Limb (tissue), 2 donors: ENCODE measurements around the gene AMH.

Source experiments
- DNase-seq, 2 donors: peaks; one replicate each; pipeline ENCODE4 v3.0.0-alpha.2; 2016; ENCODE audit errors: extremely low spot score in 2 of 2

The AMH gene

GRCh38 chr19:2221250-2221831 is 27.8 kb upstream of the AMH start:
- DNase-seq: no peak

GRCh38 chr19:2221918-2222317 is 27.2 kb upstream of the AMH start:
- DNase-seq: no peak

DNA sequence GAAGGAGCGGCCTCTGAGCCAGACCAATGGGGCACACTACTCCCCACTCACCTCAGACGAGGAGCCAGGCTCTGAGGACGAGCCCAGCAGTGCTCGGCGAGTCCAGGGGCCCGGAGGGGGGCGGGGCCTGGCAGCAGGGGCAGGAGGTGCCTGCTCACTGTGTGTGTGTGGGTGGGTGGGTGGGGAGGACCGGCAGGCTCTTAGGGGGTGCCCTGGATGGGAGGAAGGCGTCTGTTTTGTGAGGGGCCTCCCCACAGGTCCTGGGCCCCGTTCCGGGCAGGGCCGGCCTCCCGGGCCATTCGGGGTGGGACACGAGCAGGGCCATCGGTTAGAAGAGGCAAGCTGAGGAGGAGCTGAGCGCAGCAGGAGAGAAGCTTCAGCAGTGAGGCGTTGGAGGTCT is 25.7 kb upstream of the AMH start:
- no peak for DNase-seq

- no peak for DNase-seq
Measured at GRCh38 chr19:2223959-2224358, 25.2 kb upstream of the AMH start.

DNA sequence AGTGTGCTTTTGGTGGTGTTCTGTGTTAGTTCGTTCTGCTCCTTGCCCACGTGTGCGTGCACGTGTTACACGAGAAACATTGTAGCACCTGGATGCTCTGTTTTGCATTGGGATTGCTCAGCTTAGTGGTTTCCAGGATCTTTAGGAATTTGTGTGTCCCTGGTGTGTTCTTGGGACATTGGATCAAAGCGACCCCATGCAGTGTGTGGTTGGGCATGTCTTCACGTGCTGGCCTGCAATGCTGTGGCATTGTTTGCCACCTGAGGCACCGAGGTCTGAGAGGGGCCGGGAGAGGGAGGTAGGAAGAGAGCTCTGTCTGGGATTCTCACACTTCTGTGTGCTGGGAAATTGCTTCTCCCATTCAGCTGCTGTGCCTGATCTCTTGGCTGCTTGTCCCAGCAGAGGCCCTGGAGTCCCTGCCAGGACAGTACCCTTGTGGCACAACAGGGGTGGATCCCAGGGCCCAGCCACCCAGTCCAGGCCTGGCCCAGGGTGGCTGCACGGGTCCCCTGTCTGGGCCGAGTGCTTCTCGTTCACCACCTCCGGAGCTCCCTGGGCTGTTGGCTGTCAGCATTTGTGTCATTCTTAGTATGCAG is 24.3 kb upstream of the AMH start:
- no peak for DNase-seq

DNA sequence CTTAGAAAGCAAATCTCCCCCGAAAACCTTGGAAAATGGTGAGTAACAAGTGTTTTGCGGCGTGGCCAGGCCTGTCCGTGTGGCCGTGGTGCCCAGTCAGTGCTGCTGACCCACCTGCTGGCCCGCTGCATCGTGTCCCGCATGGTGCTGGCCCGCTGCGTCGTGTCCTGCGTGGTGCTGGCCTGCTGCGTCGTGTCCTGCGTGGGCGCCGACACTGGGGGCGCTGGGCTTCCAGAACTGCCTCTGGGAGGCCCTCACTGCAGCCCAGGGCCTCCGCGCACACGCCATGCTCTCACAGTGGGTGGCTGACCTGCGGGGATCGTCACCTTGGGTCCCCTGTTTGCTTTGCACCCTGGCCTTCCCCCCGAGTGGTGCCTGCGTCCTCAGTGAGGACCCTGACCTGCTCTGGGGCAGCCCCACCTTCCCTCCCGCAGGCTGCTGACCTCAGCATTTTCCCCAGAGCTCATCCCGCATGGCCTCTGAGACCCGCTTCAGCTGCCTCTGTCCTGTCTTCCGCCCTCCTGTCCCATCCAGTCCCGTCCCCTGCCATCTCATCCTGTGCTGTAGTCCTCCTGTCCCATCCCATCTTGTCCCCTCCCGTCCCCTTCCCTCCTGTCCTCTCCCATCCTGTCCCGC is 23.6 kb upstream of the AMH start:
- DNase-seq: no peak

GRCh38 chr19:2226051-2226839 is 22.9 kb upstream of the AMH start:
- DNase-seq: no peak

DNA sequence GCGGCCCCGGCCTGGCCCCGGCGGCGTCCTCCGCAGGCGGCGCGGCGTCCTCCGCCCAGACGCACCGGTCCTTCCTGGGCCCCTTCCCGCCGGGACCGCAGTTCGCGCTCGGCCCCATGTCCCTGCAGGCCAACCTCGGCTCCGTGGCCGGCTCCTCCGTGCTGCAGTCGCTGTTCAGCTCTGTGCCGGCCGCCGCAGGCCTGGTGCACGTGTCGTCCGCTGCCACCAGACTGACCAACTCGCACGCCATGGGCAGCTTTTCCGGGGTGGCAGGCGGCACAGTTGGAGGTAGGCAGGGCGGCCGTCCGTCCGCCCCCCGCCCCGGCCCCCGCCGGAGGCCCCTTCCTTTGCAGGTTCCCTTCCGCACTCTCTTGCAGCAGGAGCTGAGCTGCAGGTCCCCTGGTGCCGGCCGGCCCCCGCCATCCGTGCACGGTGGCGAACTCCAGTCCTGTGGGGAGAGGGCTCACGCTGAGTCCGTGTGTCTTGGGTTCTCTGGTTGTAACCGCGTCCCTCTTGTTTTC is 22.2 kb upstream of the AMH start:
- DNase-seq: no peak

- DNase-seq: no peak
Measured at GRCh38 chr19:2227415-2228156, 21.5 kb upstream of the AMH start.

DNA sequence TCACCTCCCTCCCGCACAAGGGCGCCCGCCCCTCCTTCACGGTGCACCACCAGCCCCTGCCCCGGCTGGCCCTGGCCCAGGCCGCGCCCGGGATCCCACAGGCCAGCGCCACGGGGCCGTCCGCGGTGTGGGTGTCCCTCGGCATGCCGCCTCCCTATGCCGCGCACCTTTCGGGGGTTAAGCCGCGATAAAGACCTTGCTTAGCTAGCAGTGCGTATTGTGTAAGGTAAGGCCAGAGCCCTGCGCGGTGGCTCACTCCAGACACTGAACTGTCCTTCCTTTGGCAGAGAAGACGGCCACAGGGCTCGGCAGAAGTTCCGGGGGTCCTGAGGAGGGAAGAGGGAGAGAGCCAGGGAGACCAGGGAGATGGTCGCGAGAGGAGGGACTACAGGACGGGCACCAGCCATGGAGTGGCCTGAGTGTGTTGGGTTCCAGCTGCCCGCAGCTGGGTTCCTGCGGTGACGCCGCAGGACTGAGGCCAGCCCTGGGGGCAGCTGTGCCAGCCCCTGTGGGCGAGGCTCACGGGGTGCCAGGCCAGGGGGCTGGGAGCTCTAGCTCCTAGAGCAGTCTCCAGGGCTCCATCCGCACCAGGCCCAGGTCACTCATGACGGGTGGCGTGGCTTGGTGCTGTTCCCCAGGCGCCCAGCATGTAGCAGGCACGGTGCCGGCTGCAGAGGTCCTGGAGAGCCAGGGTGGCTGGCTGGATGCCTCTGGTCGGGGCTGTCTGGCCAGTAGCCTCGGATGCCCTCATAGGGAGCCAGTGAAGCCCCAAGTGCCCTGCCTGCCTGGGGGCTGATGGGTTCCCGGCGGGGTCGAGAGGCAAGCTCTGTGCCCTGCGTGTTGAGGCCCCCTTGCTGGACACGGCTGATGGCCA is 20.7 kb upstream of the AMH start:
- no peak for DNase-seq

DNA sequence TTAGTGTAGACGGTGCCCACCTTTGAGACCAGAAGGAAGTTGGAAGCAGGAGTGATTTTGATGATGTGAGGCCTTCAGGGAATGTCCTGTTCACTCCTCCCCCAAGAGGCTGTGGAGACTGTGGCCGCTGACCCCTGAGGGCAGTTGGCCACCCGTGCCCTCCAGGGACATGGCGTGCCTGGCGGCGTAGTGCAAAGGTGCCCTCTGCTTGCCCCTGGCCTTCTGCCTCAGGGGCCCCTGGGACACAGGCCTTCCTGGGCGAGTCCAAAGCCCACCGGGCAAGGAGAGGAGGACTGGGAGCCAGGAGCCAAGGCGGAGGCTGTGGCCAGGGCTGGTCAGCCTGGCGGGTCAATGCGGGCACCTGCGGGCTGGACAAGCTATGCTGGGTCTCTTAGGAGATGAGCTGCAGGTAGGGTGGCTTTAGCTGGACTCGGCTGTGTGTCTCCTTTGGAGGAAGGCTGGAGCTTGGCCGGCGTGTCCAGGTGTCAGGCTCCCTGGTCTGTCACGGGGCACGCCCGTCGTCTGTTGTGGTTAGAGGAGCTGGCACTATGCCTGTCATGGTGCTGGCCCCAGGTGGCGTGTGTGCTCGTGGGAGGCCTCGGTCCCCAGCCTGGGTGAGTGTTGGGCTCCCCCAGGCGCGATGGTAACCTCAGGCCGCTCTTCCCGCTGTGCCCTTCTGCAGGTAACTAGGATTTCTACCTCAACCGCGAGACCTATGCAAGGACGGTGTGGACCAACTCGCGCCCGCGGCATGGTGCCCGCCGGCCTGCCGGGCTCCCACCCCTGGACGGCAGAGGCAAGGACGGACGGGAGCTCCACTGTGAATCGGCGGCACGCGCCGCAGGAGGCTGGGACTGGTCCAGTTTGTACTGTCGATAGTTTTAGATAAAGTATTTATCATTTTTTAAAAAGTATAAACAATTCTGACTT is 19.8 kb upstream of the AMH start:
- DNase-seq: no peak

GRCh38 chr19:2230033-2230531 is 19.0 kb upstream of the AMH start:
- no peak for DNase-seq

DNA sequence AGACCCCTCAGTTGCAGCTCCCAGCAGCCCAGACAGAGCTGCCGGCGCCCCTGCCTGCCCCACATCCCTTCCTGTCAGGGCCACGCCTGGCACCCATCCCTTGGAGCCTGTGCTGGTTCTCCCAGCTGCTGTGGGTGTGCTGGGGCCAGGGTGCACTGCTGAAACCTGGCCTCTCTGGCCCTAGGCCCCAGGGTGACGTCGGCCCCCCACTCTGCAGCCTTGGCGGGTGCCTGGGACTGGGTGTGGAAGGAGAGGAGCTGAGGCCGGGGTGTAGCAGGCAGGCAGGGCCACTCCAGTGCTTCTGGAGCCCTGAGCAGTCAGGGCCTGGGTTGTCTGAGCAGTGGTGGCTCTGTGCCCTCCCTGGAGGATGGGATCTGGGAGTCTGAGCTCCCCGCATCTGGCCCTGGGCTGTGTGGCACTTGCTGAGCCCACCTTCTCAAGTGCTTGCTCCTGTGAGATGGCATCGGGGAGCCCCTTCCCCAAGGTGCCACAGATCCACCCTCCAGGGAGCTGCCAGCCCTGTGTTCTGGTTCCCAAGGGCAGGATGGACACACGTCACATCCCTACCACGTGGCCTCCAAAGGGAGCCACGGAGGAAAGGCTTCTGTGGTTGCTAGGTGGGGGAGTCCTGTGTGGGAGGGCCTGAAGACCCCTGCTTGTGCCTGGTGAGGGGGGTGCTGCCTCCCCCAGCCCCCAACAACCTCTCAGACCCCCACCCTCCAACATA is 18.2 kb upstream of the AMH start:
- no peak for DNase-seq

GRCh38 chr19:2231621-2232221 is 17.4 kb upstream of the AMH start:
- DNase-seq: no peak

DNA sequence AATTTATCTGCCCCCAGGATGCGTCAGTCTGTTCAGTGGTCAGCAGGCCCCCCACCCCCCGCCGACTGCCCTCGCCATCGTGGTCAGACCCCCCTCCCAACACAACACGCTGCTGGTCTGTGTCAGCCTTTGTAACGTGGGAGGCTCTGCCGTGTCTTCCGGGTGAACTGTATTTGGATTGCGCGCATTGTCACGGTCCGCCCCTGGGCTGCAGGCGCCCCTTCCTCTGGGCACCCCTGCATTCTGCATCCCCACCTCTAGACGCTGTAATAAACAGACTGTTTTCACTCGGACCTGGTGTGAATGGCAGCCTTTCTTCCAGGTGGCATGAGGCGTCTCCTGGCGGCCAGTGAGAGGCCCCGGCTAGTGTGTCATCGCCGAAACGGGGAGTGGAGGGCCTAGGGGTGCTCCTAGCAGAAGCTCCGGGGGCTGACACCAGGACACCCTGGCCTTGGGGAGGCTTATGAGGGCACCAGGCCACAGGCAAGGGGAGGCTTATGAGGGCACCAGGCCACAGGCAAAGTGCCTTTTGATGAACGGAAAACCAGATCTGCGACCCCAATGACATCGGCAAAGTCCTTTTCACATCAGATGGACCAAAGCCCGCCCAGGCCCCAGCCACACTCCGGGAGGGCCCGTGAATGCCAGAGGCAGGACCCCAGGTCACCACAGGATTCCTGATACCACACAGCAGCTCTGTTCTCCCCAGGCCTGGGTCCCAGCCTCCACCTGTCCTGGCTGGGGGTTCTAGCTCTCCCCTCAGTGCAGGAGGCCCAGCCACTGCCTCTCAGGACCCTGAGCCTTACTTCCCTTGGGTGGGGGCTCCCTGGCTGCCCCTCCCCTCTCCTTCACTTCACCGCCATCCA is 16.6 kb upstream of the AMH start:
- no peak for DNase-seq

GRCh38 chr19:2233601-2234280 is 15.4 kb upstream of the AMH start:
- no peak for DNase-seq

DNA sequence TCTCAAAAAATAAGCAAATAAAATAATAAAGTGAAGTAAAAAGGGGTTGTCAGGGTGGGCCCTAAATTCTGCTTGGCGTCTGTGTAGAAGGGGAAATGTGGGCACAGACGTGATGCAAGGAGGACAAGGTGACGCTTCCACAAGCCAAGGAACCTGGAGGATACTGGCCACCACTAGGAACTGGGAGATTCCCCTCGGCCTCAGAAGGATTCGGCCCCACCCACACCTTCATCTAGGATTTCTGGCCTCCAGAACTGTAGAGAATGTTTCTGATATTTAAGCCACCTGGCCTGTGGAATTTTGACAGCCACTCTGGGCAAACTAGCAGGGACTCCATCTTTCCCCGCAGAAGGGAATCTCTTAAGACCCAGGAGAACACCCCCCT is 14.1 kb upstream of the AMH start:
- DNase-seq: no peak
